OCI-LY1 (cell line): ENCODE results near the gene DAZAP1.

ENCODE experiments used
- H2AFZ ChIP-seq: fragments of 200-600 bp; sonication (generic), shearing (Covaris generic); 2 replicates; pipeline ENCODE4 v1.6.0; 2014; ENCODE audit warnings: antibody characterized with exemption, mild to moderate bottlenecking, low read length
- H3F3A ChIP-seq: fragments of 200-600 bp; sonication (generic), shearing (Covaris generic); 2 replicates; pipeline ENCODE4 v1.6.0; 2014; ENCODE audit warnings: mild to moderate bottlenecking, antibody characterized with exemption, low read length, moderate library complexity; ENCODE audit not compliant: insufficient read depth
- H3K27ac ChIP-seq: fragments of 200-600 bp; sonication (generic); 2 replicates; pipeline ENCODE4 v1.5.1; 2014; ENCODE audit warnings: low read length, mixed run types, mild to moderate bottlenecking, low read depth; ENCODE audit not compliant: poor library complexity, severe bottlenecking
- H3K27me3 ChIP-seq: fragments of 200-600 bp; sonication (generic); 2 replicates; pipeline ENCODE4 v1.6.0; 2014; ENCODE audit warnings: antibody characterized with exemption, mild to moderate bottlenecking, low read length, moderate library complexity; ENCODE audit not compliant: insufficient read depth
- H3K36me3 ChIP-seq: fragments of 200-600 bp; sonication (generic); 2 replicates; pipeline ENCODE4 v1.6.1; 2014; ENCODE audit warnings: mild to moderate bottlenecking, antibody characterized with exemption, low read length, moderate library complexity, mixed read lengths; ENCODE audit not compliant: insufficient read depth
- H3K4me1 ChIP-seq: fragments of 200-600 bp; sonication (generic); 2 replicates; pipeline ENCODE4 v1.5.1; 2014; ENCODE audit warnings: mild to moderate bottlenecking, low read length, moderate library complexity; ENCODE audit not compliant: insufficient read depth, severe bottlenecking
- H3K4me2 ChIP-seq: fragments of 200-600 bp; sonication (generic), shearing (Covaris generic); 2 replicates; pipeline ENCODE4 v1.6.1; 2014; ENCODE audit warnings: low read length
- H3K4me3 ChIP-seq: fragments of 200-600 bp; sonication (generic); 2 replicates; pipeline ENCODE4 v1.5.1; 2014; ENCODE audit warnings: low read length, low read depth, mild to moderate bottlenecking, mixed read lengths; ENCODE audit not compliant: poor library complexity, severe bottlenecking
- H3K79me2 ChIP-seq: fragments of 200-600 bp; shearing (Covaris generic); 2 replicates; pipeline ENCODE4 v1.6.1; 2016; ENCODE audit warnings: mixed run types, low read length, mixed read lengths; ENCODE audit not compliant: insufficient read depth
- H3K9ac ChIP-seq: fragments of 200-600 bp; sonication (generic), shearing (Covaris generic); 2 replicates; pipeline ENCODE4 v1.6.1; 2014; ENCODE audit warnings: mild to moderate bottlenecking, low read length, mixed read lengths
- H3K9me2 ChIP-seq: fragments of 200-600 bp; sonication (generic), shearing (Covaris generic); 2 replicates; pipeline ENCODE4 v1.6.1; 2014; ENCODE audit warnings: low read depth, mild to moderate bottlenecking, low read length, mixed read lengths
- H3K9me3 ChIP-seq: fragments of 200-600 bp; shearing (Covaris generic); 2 replicates; pipeline ENCODE4 v1.6.1; 2014; ENCODE audit warnings: low read length, mixed read lengths
- H4K20me1 ChIP-seq: fragments of 200-600 bp; sonication (generic), shearing (Covaris generic); 2 replicates; pipeline ENCODE4 v1.6.0; 2016; ENCODE audit warnings: mild to moderate bottlenecking, low read length; ENCODE audit not compliant: insufficient read depth
- CTCF ChIP-seq: fragments of 200-600 bp; sonication (generic), shearing (Covaris generic); IDR thresholded peaks from 2 replicates; pipeline ENCODE4 v1.5.1; 2017; ENCODE audit warnings: mild to moderate bottlenecking, antibody characterized with exemption, low read length, moderate library complexity, mixed read lengths
- EZH2 ChIP-seq: fragments of 200-600 bp; sonication (generic), shearing (Covaris generic); IDR thresholded peaks from 2 replicates; pipeline ENCODE4 v1.8.0; 2017; ENCODE audit warnings: borderline replicate concordance, mixed run types, mild to moderate bottlenecking, antibody characterized with exemption, low read length, moderate library complexity, mixed read lengths

DAZAP1 gene

GRCh38 chr19:1467215-1467489 lies 59.8 kb downstream of the DAZAP1 start:
- no peaks in the 10 kb centered on the region for H3K9me2 ChIP-seq
- no peaks in the 10 kb centered on the region for H4K20me1 ChIP-seq
- no peak overlapping the region for H2AFZ ChIP-seq
- TF ChIP-seq CTCF (no peak), EZH2 (no peak)
- no peaks in the 10 kb centered on the region for H3K79me2 ChIP-seq
- H3K9ac ChIP-seq = no peak overlapping the region
- H3F3A ChIP-seq = no peaks in the 10 kb centered on the region
- H3K27me3 ChIP-seq = peaks cover 10% of the 10 kb centered on the region; the same call in 1 of the 2 replicates
- no peak overlapping the region for H3K4me3 ChIP-seq
- H3K4me1 ChIP-seq = peaks cover 11% of the 10 kb centered on the region
- no peak overlapping the region for H3K27ac ChIP-seq
- H3K9me3 ChIP-seq = no peaks in the 10 kb centered on the region
- no peaks in the 10 kb centered on the region for H3K36me3 ChIP-seq
- no peak overlapping the region for H3K4me2 ChIP-seq

GRCh38 chr19:1467490-1468273 lies 60.3 kb downstream of the DAZAP1 start:
- no peak overlapping the region for H3K9ac ChIP-seq
- H3K4me3 ChIP-seq = no peak overlapping the region
- peaks cover 11% of the 10 kb centered on the region for H3K4me1 ChIP-seq
- H3K79me2 ChIP-seq = no peaks in the 10 kb centered on the region
- peaks cover 15% of the 10 kb centered on the region; the same call in 1 of the 2 replicates for H3K27me3 ChIP-seq
- H3K27ac ChIP-seq = no peak overlapping the region
- no peaks in the 10 kb centered on the region for H4K20me1 ChIP-seq
- H3K4me2 ChIP-seq = no peak overlapping the region
- H3K9me3 ChIP-seq = no peaks in the 10 kb centered on the region
- no peak overlapping the region for H2AFZ ChIP-seq
- no peaks in the 10 kb centered on the region for H3K9me2 ChIP-seq
- no peaks in the 10 kb centered on the region for H3K36me3 ChIP-seq
- TF ChIP-seq CTCF = no peak
- no peak for TF ChIP-seq EZH2
- no peaks in the 10 kb centered on the region for H3F3A ChIP-seq

GRCh38 chr19:1468274-1468820 lies 61.0 kb downstream of the DAZAP1 start:
- Histone ChIP-seq H3K4me1 (peaks cover 11% of the 10 kb centered on the region), H3K79me2 (no peaks in the 10 kb centered on the region), H3K27me3 (peaks cover 20% of the 10 kb centered on the region; the same call in 1 of the 2 replicates), H2AFZ (no peak overlapping the region), H3K9me2 (no peaks in the 10 kb centered on the region), H3K4me3 (no peak overlapping the region), H4K20me1 (no peaks in the 10 kb centered on the region), H3K4me2 (no peak overlapping the region), H3K9ac (no peak overlapping the region), H3K27ac (no peak overlapping the region), H3K36me3 (no peaks in the 10 kb centered on the region), H3F3A (no peaks in the 10 kb centered on the region), H3K9me3 (no peaks in the 10 kb centered on the region)
- TF ChIP-seq CTCF (no peak), EZH2 (no peak)
